GM10847 (cell line): ENCODE results near the gene CNNM3.

Source experiments
- POLR2A ChIP-seq: IDR thresholded peaks from 2 replicates; pipeline ENCODE4 v1.6.1; 2011; ENCODE audit not compliant: insufficient read length; ENCODE audit errors: extremely low read depth

Gene CNNM3

DNA sequence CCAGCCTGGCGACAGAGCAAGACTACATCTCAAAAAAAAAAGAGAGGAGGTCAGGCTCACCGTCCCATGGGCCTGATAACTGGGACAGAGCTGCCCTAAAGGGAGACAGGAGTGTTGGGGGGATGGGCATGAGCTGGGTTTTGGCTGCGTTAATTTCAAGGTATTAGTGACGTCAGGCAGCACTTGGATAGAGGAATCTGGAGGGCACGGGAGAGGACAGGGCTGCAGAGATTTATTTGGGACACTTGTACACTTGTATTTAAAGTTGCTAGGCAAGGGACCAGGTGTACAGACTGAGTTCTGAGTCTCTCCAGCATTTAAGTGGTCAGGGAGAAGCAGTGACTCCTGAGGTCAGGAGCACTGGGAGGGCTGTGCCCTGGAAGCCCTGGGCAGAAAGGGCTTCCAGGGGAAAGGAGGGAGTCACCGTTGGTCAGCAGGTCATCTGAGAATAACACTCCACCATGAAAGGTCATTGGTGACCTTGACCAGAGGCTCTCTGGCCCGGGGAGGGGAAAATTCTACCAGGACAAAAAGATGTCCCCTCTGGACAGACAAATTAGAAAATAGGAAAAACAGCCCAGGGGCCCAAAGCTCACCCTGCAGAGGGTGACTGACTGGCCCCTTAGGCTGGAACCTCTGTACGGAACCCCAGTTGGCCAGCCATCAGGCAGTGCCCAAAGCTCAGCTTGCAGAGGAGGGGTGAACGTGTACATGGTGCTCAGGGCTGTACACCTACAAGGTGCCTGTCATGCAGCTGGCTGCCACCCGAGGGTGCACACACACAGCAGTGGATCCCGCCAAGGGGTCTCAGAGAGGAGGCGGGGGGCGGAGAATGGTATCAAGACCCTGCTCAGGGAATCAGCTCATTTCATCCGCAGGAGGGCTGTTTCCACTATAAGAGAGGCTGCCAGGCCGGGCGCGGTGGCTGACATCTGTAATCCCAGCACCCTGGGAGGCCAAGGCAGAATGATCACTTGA, 23.0 kb upstream of the CNNM3 start:
- TF ChIP-seq POLR2A, result no peak

DNA sequence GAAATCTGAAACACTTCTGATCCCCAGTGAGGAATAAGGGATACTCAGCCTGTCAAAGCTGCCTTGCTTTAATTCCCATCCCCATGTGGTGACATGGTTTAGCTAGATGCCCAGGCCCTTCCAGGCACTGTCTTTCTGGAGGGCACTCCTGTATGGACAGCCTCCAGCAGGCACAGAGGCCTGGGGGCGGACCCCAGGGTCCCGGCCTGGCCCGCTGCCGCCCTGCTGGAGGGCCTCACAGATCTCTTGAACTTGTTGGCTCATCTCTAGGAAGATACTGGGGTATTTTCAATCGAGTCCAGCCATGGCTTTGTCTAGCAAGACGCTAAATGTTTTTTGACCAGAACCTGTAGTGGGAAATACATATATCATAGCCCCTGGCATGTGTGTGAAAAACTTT, 21.0 kb upstream of the CNNM3 start:
- TF ChIP-seq POLR2A, result no peak

DNA sequence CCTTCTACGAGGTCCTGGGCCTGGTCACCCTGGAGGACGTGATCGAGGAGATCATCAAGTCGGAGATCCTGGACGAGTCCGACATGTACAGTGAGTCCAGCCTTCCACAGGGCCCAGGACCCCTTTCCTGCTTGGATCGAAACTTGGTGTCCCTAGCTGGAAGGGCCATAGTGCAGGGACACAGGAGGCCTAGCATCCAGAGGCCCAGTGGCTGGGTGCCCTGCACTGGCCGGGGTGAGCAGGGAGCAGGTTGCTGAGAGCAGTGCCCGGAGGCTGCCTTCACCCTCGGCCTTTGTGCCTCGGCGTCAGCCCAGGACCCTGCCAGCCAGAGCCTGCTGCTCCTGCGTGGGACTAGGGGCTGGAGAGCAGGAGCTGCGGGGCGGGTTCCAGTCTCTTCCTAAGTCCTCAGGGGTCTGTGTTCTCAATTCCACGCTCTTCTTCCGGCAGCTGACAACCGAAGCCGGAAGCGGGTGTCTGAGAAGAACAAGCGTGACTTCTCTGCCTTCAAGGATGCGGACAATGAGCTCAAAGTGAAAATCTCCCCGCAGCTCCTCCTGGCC, 18.9 kb upstream of the CNNM3 start:
- TF ChIP-seq POLR2A, result no peak

- no peak for TF ChIP-seq POLR2A
These were observed 17.1 kb upstream of the CNNM3 start for GRCh38 chr2:96798733-96799622.

DNA sequence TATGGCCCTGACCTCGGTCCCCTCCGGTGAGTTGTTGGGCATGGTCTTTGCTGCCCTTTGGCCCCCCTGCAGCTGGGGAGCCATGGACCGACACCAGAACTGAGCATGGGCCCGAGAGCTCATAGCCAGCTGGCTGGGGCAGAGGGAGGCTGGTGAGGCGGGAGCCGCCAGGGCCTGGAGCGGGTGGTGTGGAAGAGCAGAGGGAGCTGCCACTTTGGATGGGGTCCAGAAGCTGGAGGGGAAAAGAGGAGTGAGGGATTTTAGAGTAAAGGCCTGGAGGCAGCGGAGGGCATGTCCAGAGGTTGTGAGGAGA, 16.5 kb upstream of the CNNM3 start:
- no peak for TF ChIP-seq POLR2A

DNA sequence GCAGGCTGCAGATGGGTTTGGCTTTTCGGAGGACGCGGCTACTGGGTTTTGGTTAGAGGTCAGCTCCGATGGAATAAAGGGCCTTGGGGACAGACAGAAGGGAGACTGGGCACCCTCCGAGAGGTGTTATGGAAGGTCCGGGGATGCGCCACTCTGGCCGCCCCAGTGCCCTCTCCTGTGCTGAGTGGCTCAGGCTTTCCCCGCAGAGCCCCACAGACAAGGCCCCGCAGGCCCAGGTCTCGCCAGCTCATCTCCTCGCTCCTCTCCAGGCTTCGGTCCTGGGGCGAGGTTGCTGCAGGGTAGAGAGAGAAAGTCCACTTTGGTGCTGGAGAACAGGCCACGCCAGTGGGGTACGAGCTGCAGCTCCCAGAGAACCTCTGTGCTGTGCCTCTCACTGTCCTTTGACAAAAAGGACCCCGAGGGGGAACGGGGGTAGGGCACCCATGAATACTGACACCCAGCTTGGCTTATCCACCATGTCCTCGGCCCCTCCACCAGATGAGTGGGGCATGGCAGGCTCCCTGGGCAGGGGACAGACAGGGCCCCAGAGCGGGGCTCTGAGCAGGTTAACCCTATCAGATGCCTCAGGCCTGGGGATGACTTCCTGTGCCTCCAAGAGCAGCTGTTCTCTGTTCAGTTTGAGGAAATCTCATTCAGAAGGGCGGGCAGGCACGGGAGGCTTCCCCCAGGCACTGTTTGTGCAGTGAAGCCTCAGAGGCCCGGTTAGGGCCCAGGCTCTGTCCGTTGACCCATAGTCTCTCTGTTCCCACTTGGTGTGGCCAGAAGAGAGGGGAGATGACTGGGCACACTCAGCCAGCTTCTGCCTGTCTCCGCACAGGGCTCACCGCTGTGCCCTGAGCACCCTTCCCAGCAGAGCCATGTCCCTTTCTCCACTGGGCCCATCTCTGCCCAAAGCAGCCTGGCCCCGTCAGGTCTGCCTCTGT, 15.7 kb upstream of the CNNM3 start:
- TF ChIP-seq POLR2A, result no peak

DNA sequence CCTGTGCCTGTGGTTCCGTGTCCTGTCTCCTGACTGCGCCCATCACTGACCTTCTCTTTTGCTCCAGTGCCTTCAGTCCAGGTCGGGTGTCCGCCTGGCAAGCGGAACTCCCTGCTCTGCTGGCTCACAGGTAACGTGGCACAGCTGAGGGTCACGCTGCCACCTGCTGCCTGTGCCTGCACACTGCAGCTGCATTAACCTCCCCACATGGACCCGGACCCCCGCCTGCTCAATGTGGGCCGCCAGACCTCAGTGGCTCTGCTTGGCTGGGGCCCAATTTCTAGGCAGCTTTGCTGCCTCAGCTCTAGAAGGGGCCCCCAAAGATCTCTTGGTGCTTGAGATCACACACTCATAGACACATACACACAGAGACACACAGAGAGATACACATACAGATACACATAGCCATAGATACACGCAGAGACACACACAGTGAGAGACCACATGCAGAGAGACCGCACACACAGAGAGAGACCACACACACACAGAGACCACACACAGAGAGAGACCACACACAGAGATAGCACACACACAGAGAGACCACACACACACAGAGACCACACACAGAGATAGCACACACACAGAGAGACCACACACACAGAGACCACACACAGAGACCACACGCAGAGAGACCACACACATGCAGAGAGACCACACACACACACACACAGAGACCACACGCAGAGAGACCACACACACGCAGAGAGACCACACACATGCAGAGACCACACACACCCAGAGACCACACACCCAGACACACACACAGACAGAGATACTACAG, 14.9 kb upstream of the CNNM3 start:
- no peak for TF ChIP-seq POLR2A

DNA sequence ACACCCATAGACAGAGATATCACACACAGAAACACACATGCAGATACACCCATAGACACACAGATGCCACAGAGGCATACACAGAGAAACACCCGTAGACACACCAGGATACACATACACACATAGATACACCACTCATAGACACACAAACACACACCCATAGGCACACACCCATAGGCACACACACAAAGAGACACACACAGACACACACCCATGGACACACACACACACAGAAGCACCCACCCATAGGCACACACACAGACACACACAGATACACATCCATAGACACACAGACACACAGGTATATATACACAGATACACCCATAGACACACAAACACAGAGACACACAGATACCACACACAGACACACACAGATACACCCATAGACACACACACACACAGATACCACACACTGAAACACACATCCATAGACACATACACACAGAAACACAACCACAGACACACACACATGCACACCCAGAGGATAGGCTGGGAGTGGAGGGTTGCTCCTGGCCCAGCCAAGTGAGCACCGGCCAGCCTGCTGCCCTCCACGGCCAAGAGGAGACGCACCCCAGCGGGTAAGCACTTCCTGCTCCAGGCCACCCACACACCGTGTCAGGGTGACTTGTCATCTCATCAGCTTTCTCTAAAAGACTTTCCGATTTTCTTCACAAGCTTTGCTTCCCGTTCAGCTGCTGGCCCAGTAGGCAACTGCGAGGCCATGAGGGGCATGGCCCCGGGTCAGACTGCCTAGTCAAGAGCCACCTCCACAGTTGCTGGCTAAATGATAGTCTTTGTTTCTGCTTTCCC, 14.1 kb upstream of the CNNM3 start:
- no peak for TF ChIP-seq POLR2A

GRCh38 chr2:96802721-96803120, 13.3 kb upstream of the CNNM3 start:
- TF ChIP-seq POLR2A, result no peak

- no peak for TF ChIP-seq POLR2A
These were observed 11.1 kb upstream of the CNNM3 start for GRCh38 chr2:96804986-96805385.

GRCh38 chr2:96806468-96807126, 9.5 kb upstream of the CNNM3 start:
- no peak for TF ChIP-seq POLR2A

DNA sequence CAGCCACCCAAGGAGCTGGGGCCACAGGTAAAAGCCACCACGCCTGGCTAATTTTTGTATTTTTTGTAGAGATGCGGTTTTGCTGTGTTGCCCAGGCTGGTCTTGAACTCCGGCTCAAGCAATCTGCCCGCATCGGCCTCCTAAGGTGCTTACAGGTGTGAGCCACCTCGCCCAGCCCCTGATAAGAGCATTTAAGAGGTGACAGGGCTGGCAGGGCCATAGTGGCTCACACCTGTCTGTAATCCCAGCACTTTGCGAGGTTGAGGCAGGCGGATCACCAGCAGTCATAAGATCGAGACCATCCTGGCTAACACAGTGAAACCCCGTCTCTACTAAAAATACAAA, 9.0 kb upstream of the CNNM3 start:
- TF ChIP-seq POLR2A, result no peak
